Gastrocnemius medialis (tissue), 4 donors: ENCODE results near the gene SOSTDC1.

Experiments
- CTCF ChIP-seq, 5 experiments: fragments of 450-650 bp in 3 of 5; fragments of 200-600 bp in 2 of 5; sonication (generic) in 2 of 5; IDR thresholded peaks in 4 of 5; conservative IDR thresholded peaks in 1 of 5; 1 replicate in 4 of 5; 2 replicates in 1 of 5; pipeline ENCODE4 v1.5.1; 2016 to 2019; ENCODE audit warnings: antibody characterized with exemption in 5 of 5, mild to moderate bottlenecking in 3 of 5, moderate library complexity in 3 of 5
- POLR2A ChIP-seq, 2 donors: fragments of 450-650 bp; IDR thresholded peaks; one replicate each; pipeline ENCODE4 v1.6.1; 2017; ENCODE audit warnings: antibody characterized with exemption in 2 of 2, mild to moderate bottlenecking in 2 of 2, moderate library complexity in 2 of 2

GRCh38 chr7:16422917-16423316 is 42.6 kb downstream of the SOSTDC1 start:
- TF ChIP-seq CTCF (IDR thresholded peaks at IDR 0.05 in 4 of 5, conservative IDR thresholded peaks at IDR 0.05 in 1 of 5) = no peak
- TF ChIP-seq POLR2A (IDR thresholded peaks at IDR 0.05) = no peak
